WTC11 (cell line): ENCODE data around the gene RUNX2. TPM values are rescaled to one million over a fixed set of nuclear protein-coding genes. Genes with fewer than 3 reads are reported as not detected.

Experiments
- ATAC-seq: fragments of 200-7000 bp; cut with Tn5 transposase; 2 replicates; pipeline ENCODE4 v1.10.0; 2021; ENCODE audit warnings: mild to moderate bottlenecking, moderate library complexity
- CTCF ChIA-PET: fragments of 300-600 bp; sonication (Branson Sonifier 250); formaldehyde crosslinking; loops from one replicate; lab custom pipeline; 2021; ENCODE audit warnings: antibody characterized with exemption; lab: Charles Lee
- POLR2A ChIA-PET: fragments of 350-600 bp; sonication (Branson Sonifier 250); formaldehyde crosslinking; loops from one replicate; lab custom pipeline; 2021; ENCODE audit warnings: antibody characterized with exemption; lab: Charles Lee
- DNase-seq: peaks from one replicate; pipeline ENCODE4 v3.0.0; 2021; ENCODE audit warnings: low spot score
- H3K27ac Mint-ChIP-seq: 2 replicates; pipeline ENCODE4 v1.8.0; 2021; ENCODE audit warnings: mixed read lengths
- H3K27me3 Mint-ChIP-seq: 2 replicates; pipeline ENCODE4 v1.8.0; 2021; ENCODE audit warnings: low read depth, mild to moderate bottlenecking, moderate library complexity, mixed read lengths
- H3K36me3 Mint-ChIP-seq: 2 replicates; pipeline ENCODE4 v1.8.0; 2021; ENCODE audit warnings: mixed read lengths
- H3K4me1 Mint-ChIP-seq: 2 replicates; pipeline ENCODE4 v1.8.0; 2022; ENCODE audit warnings: mixed read lengths
- H3K4me3 Mint-ChIP-seq: 2 replicates; pipeline ENCODE4 v1.8.0; 2021; ENCODE audit warnings: mild to moderate bottlenecking, moderate library complexity, mixed read lengths
- H3K9me3 Mint-ChIP-seq: 2 replicates; pipeline ENCODE4 v1.8.0; 2021; ENCODE audit warnings: mixed read lengths
- ATF1 ChIP-seq: sonication (generic); formaldehyde crosslinking; IDR thresholded peaks from 2 replicates; pipeline ENCODE4 v1.8.1; 2023; ENCODE audit warnings: mild to moderate bottlenecking, moderate library complexity, missing genetic modification reagents
- CREB1 ChIP-seq: sonication (generic); formaldehyde crosslinking; IDR thresholded peaks from 2 replicates; pipeline ENCODE4 v1.8.0; 2023; ENCODE audit warnings: mild to moderate bottlenecking, missing genetic modification reagents
- CREM ChIP-seq: sonication (generic); formaldehyde crosslinking; IDR thresholded peaks from 2 replicates; pipeline ENCODE4 v1.8.1; 2022; ENCODE audit warnings: mild to moderate bottlenecking, missing genetic modification reagents, moderate library complexity
- ESRRA ChIP-seq: sonication (generic); formaldehyde crosslinking; IDR thresholded peaks from 2 replicates; pipeline ENCODE4 v1.8.1; 2022; ENCODE audit warnings: mild to moderate bottlenecking, missing genetic modification reagents, borderline replicate concordance
- FOXK1 ChIP-seq: sonication (generic); formaldehyde crosslinking; IDR thresholded peaks from 2 replicates; pipeline ENCODE4 v1.8.0; 2022; ENCODE audit warnings: mild to moderate bottlenecking, moderate library complexity, missing genetic modification reagents
- FOXP4 ChIP-seq: sonication (generic); formaldehyde crosslinking; IDR thresholded peaks from 2 replicates; pipeline ENCODE4 v1.8.0; 2022; ENCODE audit warnings: mild to moderate bottlenecking, missing genetic modification reagents
- JAZF1 ChIP-seq: fragments of 250-450 bp; sonication (Bioruptor Pico); IDR thresholded peaks from 2 replicates; pipeline ENCODE4 v1.9.0; 2021; ENCODE audit warnings: moderate library complexity, mild to moderate bottlenecking, inconsistent platforms
- MAX ChIP-seq: sonication (generic); formaldehyde crosslinking; IDR thresholded peaks from 2 replicates; pipeline ENCODE4 v1.8.0; 2022; ENCODE audit warnings: mild to moderate bottlenecking, missing genetic modification reagents
- NFYB ChIP-seq: sonication (generic); formaldehyde crosslinking; conservative IDR thresholded peaks from 2 replicates; pipeline ENCODE4 v1.8.0; 2022; ENCODE audit warnings: low read depth, missing genetic modification reagents
- NR3C1 ChIP-seq: sonication (generic); formaldehyde crosslinking; conservative IDR thresholded peaks from 2 replicates; pipeline ENCODE4 v1.8.1; 2023; ENCODE audit warnings: low read depth, mild to moderate bottlenecking, missing genetic modification reagents
- PREB ChIP-seq: sonication (generic); formaldehyde crosslinking; IDR thresholded peaks from 2 replicates; pipeline ENCODE4 v1.8.1; 2022; ENCODE audit warnings: mild to moderate bottlenecking, missing genetic modification reagents, moderate library complexity, borderline replicate concordance
- SMAD4 ChIP-seq: sonication (generic); formaldehyde crosslinking; IDR thresholded peaks from 2 replicates; pipeline ENCODE4 v1.8.0; 2022; ENCODE audit warnings: mild to moderate bottlenecking, missing genetic modification reagents
- TEAD4 ChIP-seq: sonication (generic); formaldehyde crosslinking; IDR thresholded peaks from 2 replicates; pipeline ENCODE4 v1.8.0; 2022; ENCODE audit warnings: mild to moderate bottlenecking, missing genetic modification reagents
- TP53 ChIP-seq: sonication (generic); formaldehyde crosslinking; IDR thresholded peaks from 2 replicates; pipeline ENCODE4 v1.8.1; 2023; ENCODE audit warnings: mild to moderate bottlenecking, missing genetic modification reagents
- ZNF396 ChIP-seq: fragments of 250-450 bp; sonication (Bioruptor Pico); IDR thresholded peaks from 2 replicates; pipeline ENCODE4 v1.8.0; 2021; ENCODE audit warnings: mild to moderate bottlenecking, moderate library complexity, borderline replicate concordance
- ZNF423 ChIP-seq: fragments of 250-450 bp; sonication (Bioruptor Pico); IDR thresholded peaks from 2 replicates; pipeline ENCODE4 v2.1.2; 2022; ENCODE audit warnings: mild to moderate bottlenecking, moderate library complexity
- total RNA-seq: library from RNA; stranded (reverse); gene quantifications from 3 replicates; pipeline ENCODE4 v1.2.3, GENCODE V29; 2021
- TF ChIP-seq, protein P1 (sequence below): sonication (generic); formaldehyde crosslinking; IDR thresholded peaks from 2 replicates; pipeline ENCODE4 v1.8.1; 2023; ENCODE audit warnings: mild to moderate bottlenecking, missing genetic modification reagents, borderline replicate concordance
- TF ChIP-seq, protein P2 (sequence below): sonication (generic); formaldehyde crosslinking; IDR thresholded peaks from 2 replicates; pipeline ENCODE4 v1.8.1; 2023; ENCODE audit warnings: mild to moderate bottlenecking, moderate library complexity, missing genetic modification reagents
- TF ChIP-seq, protein P3 (sequence below): fragments of 250-450 bp; sonication (Bioruptor Pico); IDR thresholded peaks from 2 replicates; pipeline ENCODE4 v1.8.0; 2021; ENCODE audit warnings: mild to moderate bottlenecking
- TF ChIP-seq, protein P4 (sequence below): fragments of 250-450 bp; sonication (Bioruptor Pico); IDR thresholded peaks from 2 replicates; pipeline ENCODE4 v1.9.0; 2021; ENCODE audit warnings: mild to moderate bottlenecking, borderline replicate concordance

Gene RUNX2
- total RNA-seq, 1 experiment from 2014 or later, result 0.28 TPM

DNA sequence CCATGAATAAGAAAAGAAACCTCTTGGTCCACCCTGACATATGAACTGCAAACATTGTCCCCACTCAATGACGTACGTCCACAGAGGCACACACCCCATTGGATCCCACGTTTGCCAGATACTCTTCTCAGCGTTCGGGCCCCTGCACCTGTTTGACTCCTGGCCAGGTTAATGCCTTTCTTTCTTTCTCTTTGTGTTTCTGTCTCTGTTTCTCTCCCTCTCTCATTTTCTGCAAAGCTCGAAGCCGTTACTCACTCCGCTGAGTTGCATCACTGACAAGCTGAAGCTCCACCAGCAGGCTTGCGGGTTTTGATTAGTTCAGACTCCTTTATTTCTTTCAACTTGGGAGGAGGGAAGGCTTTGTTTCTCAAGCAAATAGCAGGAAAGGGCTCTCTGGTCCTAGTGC lies 185.1 kb downstream of the RUNX2 start:
- H3K9me3 Mint-ChIP-seq, result no peaks in the 10 kb centered on the region
- no peaks in the 10 kb centered on the region for H3K36me3 Mint-ChIP-seq
- H3K27me3 Mint-ChIP-seq, result no peaks in the 10 kb centered on the region
- CTCF ChIA-PET, result interaction anchor here (1.0 to 1.2 kb wide), 2 partner anchors 12 to 202 kb away, joined by 3 to 4 read pairs; no protein-coding TSS in a partner anchor
- DNase-seq (no peak), ATAC-seq (peak; percentile 47)
- H3K4me1 Mint-ChIP-seq, result peaks cover 48% of the 10 kb centered on the region
- H3K4me3 Mint-ChIP-seq, result no peak overlapping the region
- H3K27ac Mint-ChIP-seq, result peak overlapping the region; percentile 30; the same call in 1 of the 2 replicates
- POLR2A ChIA-PET, result interaction anchor here (0.9 kb wide), 1 partner anchor 9 kb away, joined by 3 read pairs; no protein-coding TSS in a partner anchor
- TF ChIP-seq ESRRA (CRISPR knock-in tag) (no peak), FOXK1 (CRISPR knock-in tag) (no peak), ATF1 (CRISPR knock-in tag) (no peak), TEAD4 (no peak), SMAD4 (CRISPR knock-in tag) (no peak), NFYB (CRISPR knock-in tag) (no peak), TP53 (CRISPR knock-in tag) (no peak), ZNF396 (CRISPR knock-in tag) (no peak), MAX (CRISPR knock-in tag) (no peak), ZNF423 (CRISPR knock-in tag) (no peak), PREB (CRISPR knock-in tag) (no peak), CREM (CRISPR knock-in tag) (no peak), CREB1 (CRISPR knock-in tag) (no peak), NR3C1 (no peak), JAZF1 (CRISPR knock-in tag) (no peak), FOXP4 (CRISPR knock-in tag) (no peak)
- TF ChIP-seq, protein P1, sequence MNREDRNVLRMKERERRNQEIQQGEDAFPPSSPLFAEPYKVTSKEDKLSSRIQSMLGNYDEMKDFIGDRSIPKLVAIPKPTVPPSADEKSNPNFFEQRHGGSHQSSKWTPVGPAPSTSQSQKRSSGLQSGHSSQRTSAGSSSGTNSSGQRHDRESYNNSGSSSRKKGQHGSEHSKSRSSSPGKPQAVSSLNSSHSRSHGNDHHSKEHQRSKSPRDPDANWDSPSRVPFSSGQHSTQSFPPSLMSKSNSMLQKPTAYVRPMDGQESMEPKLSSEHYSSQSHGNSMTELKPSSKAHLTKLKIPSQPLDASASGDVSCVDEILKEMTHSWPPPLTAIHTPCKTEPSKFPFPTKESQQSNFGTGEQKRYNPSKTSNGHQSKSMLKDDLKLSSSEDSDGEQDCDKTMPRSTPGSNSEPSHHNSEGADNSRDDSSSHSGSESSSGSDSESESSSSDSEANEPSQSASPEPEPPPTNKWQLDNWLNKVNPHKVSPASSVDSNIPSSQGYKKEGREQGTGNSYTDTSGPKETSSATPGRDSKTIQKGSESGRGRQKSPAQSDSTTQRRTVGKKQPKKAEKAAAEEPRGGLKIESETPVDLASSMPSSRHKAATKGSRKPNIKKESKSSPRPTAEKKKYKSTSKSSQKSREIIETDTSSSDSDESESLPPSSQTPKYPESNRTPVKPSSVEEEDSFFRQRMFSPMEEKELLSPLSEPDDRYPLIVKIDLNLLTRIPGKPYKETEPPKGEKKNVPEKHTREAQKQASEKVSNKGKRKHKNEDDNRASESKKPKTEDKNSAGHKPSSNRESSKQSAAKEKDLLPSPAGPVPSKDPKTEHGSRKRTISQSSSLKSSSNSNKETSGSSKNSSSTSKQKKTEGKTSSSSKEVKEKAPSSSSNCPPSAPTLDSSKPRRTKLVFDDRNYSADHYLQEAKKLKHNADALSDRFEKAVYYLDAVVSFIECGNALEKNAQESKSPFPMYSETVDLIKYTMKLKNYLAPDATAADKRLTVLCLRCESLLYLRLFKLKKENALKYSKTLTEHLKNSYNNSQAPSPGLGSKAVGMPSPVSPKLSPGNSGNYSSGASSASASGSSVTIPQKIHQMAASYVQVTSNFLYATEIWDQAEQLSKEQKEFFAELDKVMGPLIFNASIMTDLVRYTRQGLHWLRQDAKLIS (CRISPR knock-in tag), result no peak
- TF ChIP-seq, protein P2, sequence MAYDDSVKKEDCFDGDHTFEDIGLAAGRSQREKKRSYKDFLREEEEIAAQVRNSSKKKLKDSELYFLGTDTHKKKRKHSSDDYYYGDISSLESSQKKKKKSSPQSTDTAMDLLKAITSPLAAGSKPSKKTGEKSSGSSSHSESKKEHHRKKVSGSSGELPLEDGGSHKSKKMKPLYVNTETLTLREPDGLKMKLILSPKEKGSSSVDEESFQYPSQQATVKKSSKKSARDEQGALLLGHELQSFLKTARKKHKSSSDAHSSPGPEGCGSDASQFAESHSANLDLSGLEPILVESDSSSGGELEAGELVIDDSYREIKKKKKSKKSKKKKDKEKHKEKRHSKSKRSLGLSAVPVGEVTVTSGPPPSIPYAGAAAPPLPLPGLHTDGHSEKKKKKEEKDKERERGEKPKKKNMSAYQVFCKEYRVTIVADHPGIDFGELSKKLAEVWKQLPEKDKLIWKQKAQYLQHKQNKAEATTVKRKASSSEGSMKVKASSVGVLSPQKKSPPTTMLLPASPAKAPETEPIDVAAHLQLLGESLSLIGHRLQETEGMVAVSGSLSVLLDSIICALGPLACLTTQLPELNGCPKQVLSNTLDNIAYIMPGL (CRISPR knock-in tag), result no peak
- TF ChIP-seq, protein P3, sequence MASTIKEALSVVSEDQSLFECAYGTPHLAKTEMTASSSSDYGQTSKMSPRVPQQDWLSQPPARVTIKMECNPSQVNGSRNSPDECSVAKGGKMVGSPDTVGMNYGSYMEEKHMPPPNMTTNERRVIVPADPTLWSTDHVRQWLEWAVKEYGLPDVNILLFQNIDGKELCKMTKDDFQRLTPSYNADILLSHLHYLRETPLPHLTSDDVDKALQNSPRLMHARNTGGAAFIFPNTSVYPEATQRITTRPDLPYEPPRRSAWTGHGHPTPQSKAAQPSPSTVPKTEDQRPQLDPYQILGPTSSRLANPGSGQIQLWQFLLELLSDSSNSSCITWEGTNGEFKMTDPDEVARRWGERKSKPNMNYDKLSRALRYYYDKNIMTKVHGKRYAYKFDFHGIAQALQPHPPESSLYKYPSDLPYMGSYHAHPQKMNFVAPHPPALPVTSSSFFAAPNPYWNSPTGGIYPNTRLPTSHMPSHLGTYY (CRISPR knock-in tag), result no peak
- TF ChIP-seq, protein P4, sequence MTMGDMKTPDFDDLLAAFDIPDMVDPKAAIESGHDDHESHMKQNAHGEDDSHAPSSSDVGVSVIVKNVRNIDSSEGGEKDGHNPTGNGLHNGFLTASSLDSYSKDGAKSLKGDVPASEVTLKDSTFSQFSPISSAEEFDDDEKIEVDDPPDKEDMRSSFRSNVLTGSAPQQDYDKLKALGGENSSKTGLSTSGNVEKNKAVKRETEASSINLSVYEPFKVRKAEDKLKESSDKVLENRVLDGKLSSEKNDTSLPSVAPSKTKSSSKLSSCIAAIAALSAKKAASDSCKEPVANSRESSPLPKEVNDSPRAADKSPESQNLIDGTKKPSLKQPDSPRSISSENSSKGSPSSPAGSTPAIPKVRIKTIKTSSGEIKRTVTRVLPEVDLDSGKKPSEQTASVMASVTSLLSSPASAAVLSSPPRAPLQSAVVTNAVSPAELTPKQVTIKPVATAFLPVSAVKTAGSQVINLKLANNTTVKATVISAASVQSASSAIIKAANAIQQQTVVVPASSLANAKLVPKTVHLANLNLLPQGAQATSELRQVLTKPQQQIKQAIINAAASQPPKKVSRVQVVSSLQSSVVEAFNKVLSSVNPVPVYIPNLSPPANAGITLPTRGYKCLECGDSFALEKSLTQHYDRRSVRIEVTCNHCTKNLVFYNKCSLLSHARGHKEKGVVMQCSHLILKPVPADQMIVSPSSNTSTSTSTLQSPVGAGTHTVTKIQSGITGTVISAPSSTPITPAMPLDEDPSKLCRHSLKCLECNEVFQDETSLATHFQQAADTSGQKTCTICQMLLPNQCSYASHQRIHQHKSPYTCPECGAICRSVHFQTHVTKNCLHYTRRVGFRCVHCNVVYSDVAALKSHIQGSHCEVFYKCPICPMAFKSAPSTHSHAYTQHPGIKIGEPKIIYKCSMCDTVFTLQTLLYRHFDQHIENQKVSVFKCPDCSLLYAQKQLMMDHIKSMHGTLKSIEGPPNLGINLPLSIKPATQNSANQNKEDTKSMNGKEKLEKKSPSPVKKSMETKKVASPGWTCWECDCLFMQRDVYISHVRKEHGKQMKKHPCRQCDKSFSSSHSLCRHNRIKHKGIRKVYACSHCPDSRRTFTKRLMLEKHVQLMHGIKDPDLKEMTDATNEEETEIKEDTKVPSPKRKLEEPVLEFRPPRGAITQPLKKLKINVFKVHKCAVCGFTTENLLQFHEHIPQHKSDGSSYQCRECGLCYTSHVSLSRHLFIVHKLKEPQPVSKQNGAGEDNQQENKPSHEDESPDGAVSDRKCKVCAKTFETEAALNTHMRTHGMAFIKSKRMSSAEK, result no peak
- TF ChIP-seq, all 79 proteins: peak for 0
